ENCODE measurements around the gene WNT3. TPM values are rescaled to one million over a fixed set of nuclear protein-coding genes. Genes with fewer than 3 reads are reported as not detected.

WNT3 gene
- total RNA-seq, 4 donors from 2014 or later: 0.46 to 0.90 TPM; not detected in 2

GRCh38 chr17:46717999-46718398, 100.5 kb downstream of the WNT3 start:
- no peaks in the 10 kb centered on the region for H3K4me1 ChIP-seq
- TF ChIP-seq POLR2A (IDR thresholded peaks at IDR 0.05) (no peak), CTCF (IDR thresholded peaks at IDR 0.05) (no peak)
- H3K9me3 ChIP-seq: no peaks in the 10 kb centered on the region
- H3K36me3 ChIP-seq: no peaks in the 10 kb centered on the region
- no peak for DNase-seq
- H3K27me3 ChIP-seq: no peaks in the 10 kb centered on the region
- no peak overlapping the region for H3K4me3 ChIP-seq
- H3K27ac ChIP-seq: no peak overlapping the region
- intact Hi-C loops (cut with DNase I; ENCODE audit: low total_unique reads): no loop called here

Other genes with a start within 250 kb of the WNT3 start
- gene ARL17A, start 239.0 kb downstream of the WNT3 start, total RNA-seq: 10 to 100 TPM in 3 of 4 donors, 1 to 10 TPM in 1; 4.4 to 22.2 (median 16.9) TPM
- gene NSF, start 228.0 kb downstream of the WNT3 start, total RNA-seq: 10 to 100 TPM; 12.9 to 40.1 (median 26.3) TPM
- gene WNT9B, start 32.9 kb upstream of the WNT3 start, total RNA-seq: under 1 TPM in 2 of 4 donors, not detected in 2; 0.27 to 0.59 TPM
- gene GOSR2, start 104.5 kb upstream of the WNT3 start, total RNA-seq: 10 to 100 TPM; 66.9 to 90.5 (median 77.2) TPM
- not detected for gene RPRML, start 160.6 kb upstream of the WNT3 start, total RNA-seq

Measured in uterus (tissue), 4 donors.